SKM-1 (cell line): ENCODE results near the gene RNFT2.
A peak's percentile ranks its signal among the peaks of the same experiment; 100 is the strongest.

ENCODE experiments used
- DNase-seq: peaks from one replicate; lab custom pipeline; 2025; ENCODE audit not compliant: unreplicated experiment; lab: John Stamatoyannopoulos, UW

The RNFT2 gene, protein sequence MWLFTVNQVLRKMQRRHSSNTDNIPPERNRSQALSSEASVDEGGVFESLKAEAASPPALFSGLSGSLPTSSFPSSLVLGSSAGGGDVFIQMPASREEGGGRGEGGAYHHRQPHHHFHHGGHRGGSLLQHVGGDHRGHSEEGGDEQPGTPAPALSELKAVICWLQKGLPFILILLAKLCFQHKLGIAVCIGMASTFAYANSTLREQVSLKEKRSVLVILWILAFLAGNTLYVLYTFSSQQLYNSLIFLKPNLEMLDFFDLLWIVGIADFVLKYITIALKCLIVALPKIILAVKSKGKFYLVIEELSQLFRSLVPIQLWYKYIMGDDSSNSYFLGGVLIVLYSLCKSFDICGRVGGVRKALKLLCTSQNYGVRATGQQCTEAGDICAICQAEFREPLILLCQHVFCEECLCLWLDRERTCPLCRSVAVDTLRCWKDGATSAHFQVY

DNA sequence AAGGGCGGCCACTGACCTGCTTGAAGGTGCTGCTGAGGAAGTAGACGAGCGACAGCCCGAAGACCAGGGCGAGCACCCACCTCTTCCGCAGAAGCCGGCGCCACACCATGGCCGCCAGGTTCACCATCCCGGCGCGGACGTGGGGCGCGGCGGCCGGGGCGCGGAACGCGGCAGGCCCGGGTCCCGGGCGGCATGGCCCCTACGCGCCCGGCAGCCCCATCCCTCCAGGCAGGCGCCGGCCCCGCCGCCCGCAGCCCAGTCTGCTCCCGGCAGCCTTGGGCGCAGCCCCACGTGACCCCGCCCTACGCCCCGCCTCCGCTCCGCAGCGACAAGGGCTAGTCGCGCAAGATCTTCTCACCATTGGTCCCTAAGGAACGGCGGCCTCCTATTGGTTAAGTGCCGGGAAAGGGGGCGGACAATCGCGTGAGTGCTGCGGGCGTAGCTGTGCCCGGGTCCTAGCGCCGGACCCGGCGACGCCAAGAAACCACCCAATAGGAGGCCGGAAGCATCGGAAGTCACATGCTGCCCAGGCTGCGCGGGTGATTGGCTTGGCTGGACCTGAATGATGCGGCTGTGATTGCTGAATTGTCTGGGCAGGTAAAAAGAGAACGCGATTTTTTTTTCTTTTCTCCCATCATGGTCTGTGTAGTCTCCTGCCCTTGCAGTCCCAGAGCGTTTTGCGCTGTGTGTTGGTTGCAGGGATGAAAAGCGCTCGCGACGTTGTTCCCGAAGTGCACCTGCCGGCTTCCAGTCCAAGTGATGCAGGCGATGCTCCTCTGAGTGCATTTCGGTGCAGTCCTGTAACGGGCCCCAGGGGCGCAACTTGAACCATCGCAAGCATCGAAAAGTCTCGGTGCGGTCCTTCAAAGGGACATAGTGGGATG, at the start of gene RNFT2, which contains the start of gene SPRING1:
TSS of gene RNFT2 (plus strand) at position 542 of the 884 bp plus-strand sequence. CDS start 2,183 bp downstream, outside the sequence.
TSS of gene SPRING1 (minus strand) at position 296 of the 884 bp plus-strand sequence. CDS start at position 127, 169 bp downstream.
- peak; percentile 71 for DNase-seq

DNA sequence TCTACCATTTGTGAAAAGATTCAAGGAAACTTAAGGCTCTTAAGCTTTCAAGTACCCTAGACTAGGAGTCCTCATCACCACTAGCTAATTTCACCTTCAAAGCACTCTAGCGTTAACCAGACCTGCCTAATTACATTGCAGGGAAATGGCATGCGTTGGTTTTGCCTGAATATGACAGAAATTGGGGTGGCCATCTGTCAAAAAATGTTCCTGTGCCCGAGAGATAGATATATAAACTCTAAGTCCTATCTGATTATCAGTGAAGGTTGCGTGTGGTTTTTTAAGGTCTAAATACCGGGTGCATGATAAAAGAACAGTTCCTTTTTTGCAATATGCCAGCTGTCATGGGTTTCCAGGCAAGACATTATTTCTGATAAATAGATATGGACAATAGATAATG, 48.6 kb upstream of the RNFT2 start:
- no peak for DNase-seq

DNA sequence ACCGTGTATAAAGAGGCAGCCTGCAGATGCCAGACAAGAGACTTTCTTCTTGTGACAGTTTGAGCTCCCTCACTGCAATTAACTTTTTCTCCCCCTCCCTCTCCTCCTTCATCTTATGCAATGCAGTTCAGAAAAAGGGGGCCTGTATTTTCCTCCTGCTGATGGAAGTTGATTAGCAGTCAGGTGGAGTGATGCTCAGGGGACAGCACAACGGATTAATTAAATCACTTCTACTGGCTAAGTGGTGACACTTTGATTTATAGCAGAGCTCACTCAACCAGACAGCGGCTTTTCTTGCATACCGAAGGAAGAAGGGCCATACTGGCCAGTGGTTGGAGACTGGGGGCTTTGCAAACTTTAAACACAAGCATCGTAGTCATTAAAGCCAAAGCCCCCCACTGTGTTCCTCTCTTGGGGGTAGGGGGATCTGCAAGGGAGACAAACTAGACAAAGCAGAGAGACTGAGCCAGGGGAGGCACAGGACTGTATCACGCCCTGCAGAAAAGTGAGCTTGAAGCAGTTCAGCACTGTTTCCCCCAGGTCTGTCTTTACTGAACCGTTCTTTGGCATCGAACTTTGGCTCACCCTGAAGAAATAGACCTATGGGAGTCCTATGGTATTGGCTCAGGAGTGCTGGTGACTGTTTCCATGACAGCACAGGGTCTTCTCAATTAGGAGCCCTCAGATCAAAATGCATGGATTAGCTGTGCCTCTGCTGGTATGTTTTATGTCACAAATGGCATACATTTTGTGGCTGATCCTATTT, 48.0 kb upstream of the RNFT2 start:
- DNase-seq: no peak

DNA sequence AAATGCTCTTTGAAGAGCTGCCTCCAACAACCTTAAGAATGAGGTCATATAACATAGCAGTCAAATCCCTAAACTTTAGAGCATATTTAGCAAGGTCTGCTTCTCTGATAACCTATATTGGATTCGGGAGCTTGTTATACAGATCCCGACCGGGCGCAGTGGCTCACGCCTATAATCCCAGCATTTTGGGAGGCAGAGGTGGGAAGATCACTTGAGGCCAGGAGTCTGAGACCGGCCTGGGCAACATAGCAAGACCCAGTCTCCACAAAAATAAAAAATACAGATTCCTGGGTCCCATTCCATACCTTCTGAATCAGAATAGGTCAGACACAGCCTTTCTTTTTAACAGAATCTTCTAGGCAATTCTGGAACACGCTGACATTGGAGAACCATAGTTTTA, 46.9 kb upstream of the RNFT2 start:
- no peak for DNase-seq

DNA sequence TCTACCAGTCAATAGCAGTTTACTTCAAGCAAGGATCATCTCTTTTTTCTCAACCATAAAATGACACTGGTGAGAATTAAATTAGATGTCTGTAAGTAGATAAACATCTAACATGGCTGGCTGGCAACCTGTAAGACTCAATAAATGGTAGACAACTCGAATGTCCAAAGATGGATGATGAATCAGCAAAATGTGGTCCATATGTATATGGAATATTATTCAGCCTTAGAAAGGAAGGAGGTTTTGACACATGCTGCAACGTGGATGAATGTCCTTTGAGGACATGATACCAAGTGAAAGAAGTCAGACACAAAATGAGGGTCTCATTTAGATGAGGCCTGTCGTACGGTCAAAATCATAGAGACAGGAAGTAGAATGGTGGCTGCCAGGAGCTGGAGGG, 46.5 kb upstream of the RNFT2 start:
- DNase-seq: no peak

DNA sequence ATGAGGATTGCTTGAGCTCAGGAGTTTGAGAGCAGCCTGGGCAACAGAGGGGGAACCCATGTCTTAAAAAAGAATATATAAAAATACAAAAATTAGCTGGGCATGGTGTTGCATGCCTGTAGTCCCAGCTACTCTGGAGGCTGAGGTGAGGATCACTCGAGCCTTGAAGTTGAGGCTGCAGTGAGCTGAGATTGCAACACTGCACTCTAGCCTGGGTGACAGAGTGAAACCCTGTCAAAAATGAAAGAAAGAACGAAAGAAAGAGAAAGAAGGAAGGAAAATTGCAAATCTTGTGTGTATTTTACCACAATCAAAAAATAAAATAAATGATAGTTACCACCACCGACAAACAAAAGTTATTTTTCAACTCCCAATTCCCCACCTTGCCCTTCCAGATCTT, 45.5 kb upstream of the RNFT2 start:
- no peak for DNase-seq

DNA sequence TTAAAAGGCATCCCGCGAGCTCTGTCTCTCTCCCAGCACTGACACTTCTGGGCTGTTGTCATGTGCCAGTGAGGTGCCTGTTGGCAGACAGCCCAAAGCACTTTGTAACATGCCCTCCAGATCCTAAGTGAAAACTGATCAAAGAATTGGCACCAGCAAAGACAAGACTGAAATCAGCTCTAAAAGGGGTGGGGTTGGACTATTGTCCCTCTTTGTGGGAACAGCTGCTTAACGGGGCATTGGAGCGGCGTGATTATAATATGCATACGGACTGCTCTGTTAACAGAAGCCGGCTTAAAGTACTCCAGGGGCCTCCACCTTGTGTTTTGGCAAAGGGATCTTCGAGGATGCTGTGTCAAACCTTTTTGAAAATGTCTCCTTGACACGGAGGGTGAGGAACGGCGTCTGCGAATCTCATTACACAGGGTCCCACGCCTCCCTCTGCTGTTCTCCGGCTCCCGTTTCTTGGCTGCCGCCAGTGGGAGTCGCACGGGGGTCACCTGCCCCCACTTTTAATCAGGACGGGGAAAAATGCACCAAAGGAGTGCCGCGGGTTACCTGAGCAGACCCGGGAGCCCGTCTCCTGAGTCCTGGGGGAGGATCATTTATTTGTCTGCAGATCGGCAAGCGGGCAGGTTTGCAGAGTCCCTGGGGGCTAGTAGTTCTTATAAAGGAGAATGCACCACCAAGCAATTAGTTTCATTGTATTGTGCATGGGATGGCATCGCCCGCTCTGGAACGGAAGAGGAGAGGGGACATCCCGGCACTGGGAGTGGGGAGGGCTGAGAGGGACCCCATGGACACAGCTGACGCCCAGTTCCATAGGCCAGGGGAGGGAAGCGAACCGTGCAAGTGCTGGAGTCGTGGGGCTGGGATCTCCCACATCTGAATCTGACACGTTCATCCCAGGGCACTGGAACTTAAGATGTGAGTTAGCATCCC, 44.6 kb upstream of the RNFT2 start:
- no peak for DNase-seq

DNA sequence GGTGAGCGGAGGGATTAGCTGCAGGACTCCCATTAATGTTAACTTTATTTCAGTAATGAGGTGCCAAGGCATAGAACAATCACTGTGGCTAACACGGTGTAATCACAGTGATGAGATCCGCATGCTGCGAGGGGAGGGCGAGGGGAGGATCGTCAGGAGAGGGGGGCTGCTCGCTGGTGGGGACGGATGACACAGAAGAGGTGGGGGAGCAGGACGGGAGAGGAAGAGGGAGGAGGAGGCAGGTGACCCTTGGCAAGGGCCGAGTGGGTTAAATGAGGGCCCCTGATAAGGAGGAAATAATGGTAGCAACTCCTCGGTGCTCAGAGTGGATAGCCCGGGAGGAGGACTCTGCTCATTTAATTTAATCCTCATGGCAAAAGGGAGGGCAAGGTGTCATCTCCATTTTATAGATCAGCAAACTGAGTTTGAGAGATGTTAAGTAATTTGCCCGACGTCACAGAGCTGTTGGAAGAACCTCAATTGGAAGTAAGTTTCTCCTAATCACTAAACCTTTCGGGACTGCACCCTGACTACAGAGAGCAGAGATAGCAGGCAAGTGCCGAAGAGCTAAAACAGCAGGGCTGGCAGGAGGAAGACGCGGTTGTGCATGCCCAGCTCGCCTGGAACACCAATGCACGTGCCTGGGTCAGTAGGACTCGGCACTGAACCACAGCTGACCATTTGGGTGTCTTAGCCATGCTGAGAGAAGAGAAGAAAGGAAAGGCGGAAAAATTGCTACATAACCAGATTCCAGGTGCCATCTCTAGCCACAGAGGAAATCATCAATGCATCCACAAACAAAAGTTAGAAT, 43.3 kb upstream of the RNFT2 start:
- no peak for DNase-seq

DNA sequence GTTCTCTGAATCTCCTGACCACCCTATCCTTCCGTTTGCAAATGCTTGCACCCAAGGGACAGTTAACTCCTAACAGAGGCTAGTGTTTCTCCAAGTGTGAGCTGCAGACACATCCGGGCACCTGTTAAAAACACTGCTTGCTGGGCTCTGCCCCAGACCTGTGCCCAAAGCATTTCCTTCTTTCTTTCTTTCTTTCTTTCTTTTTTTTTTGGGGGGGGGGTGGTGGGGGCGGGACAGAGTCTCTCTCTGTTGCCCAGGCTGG, 42.7 kb upstream of the RNFT2 start:
- no peak for DNase-seq

DNA sequence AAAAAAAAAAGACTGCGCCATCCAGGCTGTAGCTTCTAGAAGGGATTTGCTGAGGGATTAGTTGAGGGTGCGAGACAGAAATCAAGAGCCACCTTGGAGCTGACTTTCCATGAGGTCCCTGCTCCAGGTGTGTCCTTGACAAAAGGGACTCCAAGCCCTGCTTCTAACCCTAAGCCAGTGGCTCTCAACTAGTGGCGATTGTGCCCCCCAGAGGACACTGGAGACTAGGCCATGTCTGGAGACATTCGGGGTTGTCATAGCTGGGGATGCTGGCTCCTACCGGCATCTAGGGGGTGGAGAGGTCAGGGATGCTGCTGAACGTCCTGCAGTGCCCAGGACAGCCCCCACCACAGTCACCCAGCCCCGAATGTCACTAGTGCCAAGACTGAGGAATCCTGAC, 40.8 kb upstream of the RNFT2 start:
- no peak for DNase-seq

DNA sequence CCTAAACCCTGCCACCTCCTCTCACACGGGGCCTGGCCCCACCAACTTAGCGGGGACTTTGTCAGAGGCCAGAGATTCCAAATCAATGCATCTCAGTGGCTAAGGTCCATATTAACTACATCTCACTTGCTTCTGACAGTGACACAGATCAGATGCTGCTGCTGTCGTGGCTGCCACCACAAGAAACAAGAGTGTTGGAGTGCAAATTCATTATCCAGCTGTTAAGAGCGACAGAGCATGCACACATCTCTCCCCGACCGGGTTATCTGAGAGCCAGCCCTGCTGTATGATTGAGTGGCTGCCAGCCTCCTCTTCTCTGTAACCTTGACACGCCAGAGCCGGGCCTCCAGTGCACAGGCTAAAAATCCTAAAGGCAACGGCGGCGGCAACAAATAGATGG, 40.4 kb upstream of the RNFT2 start:
- no peak for DNase-seq

DNA sequence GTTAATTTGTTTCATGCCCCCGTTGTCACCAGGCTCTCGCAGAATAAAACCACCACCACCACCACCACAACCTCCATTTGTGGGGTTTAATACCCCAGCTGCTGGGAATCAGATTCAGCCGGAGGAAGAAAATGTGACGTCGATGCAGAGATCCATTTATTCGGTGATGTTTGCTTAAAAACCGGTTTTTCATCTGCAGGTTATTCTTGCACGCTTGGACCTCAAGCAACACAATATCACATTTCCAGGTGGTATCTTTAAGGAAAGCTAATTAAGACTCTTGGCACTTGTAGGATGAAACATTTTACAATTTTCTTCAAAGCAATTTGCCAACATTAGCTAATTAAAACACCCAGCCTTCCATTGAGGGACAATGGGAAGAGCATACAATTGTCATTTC, 40.0 kb upstream of the RNFT2 start:
- no peak for DNase-seq

DNA sequence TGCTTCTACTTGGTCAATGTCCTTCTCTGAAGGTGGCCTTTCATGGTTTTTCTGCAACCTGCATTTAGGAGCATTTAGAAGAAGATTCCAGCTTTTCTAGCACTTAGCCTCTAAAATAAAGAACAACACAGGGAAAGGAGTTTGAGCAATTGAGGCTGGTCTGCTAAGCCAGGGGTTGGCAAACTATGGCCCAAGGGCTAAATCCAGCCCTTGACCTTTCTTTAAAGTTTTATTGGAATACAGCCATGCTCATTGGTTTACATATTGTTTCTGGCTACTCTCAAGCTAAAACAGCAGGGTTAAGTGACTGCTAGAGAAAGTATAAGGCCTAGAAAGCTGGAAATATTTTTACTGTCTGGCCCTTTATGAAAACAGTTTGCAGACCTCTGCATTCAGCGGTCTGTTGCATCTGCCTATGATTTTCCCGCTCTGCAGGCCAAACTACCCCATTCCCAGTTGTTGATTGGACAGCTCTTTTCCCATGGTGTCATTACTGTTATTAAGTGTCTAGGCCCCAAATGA, 39.5 kb upstream of the RNFT2 start:
- DNase-seq: no peak

DNA sequence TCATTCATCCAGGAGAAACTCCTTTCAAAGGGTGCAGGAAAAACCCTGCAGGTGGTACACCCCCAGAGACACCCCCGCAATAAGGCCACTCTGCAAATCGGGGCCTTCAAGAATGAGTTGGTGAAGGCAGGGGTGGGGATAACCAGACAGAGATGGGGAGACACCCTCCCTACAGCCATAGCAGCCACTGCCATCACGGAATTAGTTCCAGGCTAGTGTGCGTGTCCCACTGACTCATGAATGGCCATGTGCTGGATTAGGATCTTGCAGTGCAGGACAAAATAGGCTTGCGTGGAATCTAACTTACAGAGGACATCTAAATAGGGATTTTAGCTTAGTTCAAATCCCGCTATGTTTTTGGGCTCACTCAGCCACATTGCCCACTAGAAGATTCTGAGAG, 38.0 kb upstream of the RNFT2 start:
- DNase-seq: no peak

DNA sequence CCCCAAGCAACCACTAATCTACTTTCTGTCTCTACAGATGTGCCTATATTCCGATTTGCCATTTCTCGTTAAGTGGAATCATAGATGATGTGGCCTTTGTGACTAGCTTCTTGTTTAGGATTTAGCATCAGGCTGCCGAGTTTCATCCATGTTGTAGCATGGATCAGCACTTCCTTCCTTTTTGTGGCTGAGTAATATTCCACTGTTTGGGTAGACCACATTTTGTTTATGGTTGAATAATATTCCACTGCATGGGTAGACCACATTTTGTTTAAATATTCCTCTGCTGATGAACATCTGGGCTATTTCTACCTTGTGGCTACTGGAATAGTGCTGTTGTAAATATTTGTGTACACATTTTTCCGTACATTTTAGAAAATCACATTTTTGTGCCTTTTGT, 36.7 kb upstream of the RNFT2 start:
- DNase-seq: no peak

DNA sequence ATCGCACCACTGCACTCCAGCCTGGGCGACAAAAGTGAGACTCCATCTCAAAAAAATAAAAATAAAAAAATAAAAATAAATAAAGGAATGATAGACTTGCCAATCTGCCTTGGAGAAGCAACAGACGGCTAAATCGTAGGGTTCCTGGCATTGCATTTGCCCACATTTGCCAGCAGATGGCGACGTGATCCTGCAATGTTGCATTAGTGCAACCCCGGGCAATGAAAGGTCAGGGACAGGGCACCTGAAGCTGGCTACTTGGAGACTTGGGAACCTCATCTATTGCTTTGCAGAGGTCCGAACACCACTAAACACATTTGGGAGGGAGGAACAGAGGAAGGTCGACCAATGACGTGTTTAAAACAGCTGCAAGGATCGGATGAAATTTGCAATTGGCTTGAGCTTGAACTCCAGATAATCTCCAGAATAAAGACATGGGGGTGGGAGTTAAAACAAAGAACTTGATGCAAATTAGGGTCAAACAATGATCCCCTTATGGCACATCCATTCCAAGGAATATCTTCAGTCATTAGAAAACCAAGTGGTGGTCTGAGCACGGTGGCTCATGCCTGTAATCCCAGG, 34.8 kb upstream of the RNFT2 start:
- DNase-seq: peak; percentile 4

DNA sequence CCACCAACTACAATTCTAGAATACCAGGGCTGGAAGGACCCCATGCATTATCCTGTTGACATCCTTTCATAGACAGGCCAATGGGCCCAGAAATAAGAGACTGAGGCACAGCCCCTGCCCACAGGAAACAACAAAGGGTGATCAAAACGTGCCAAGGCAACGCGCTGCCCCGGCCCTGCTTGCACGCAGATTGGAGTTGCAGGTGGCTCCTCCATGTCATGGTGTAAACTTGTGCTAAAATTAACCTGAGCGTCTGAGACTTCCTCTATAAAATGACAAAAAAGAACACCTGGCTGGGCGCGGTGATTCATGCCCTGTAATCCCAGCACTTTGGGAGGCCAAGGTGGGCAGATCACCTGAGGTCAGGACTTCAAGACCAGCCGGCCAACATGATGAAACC, 30.4 kb upstream of the RNFT2 start:
- DNase-seq: no peak

DNA sequence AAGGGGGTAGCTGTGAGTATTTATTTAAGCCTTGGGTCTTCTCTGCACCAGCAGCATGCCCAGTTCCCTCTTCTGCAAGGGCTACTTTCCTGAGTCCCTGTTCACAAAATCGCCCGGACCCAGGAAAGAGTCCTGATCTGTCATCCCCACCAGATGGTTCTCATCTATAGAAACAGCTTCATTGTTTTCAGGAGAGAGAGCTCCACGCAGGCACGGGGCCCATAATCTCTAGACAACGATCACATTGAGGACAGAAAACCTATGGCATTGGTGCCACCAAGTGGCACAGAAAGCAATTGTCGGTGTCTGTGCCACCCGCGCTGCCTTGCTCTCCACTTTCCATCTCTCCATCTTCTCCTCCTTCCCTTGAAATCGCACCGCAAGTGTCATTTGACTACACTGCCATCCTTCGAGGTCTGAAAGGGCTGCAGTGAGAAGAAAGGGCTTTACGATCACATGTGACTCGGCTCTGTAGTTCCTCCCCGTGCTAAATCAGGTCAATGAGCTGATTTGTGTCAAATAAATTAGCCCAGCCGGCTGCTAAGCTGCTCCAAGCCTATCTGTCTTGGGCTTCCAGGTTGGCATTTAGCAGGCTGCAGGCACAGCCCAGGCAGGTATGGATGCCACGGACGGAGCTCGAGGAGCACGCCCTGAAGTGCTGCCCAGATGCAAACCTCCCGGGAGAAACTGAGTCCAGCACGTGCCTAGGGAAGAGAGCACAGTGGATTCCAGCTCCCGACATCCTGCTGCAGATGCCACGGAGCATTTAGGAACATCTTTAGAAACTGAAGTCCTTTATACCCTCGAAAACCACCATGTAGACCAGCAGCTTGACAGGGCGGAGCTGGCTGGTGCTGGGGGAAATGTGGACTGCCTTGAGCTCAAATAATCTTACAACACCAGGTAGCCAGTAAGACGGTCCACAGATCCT, 29.0 kb upstream of the RNFT2 start:
- peak; percentile 12 for DNase-seq
